Muscle layer of colon (tissue), 2 donors: ENCODE measurements around the gene ATRX.
"Not testable (repeated sequence)": the region's sequence is repeated elsewhere in the genome, so short reads cannot be mapped to it uniquely, and the experiment has no call there.

Source experiments
- H3K27ac ChIP-seq: one replicate; pipeline ENCODE4 v1.7.0; 2013; ENCODE audit warnings: low read depth, mild to moderate bottlenecking, low read length, moderate library complexity
- H3K27me3 ChIP-seq, 2 donors: one replicate each; pipeline ENCODE4 v1.7.0; 2013; ENCODE audit warnings: low read length in 2 of 2, mild to moderate bottlenecking in 2 of 2; ENCODE audit not compliant: insufficient read depth in 2 of 2, control insufficient read depth in 1 of 2
- H3K36me3 ChIP-seq: one replicate; pipeline ENCODE4 v1.7.0; 2013; ENCODE audit warnings: mild to moderate bottlenecking, low read length; ENCODE audit not compliant: insufficient read depth
- H3K4me1 ChIP-seq: one replicate; pipeline ENCODE4 v1.7.0; 2013; ENCODE audit warnings: mild to moderate bottlenecking, low read length; ENCODE audit not compliant: insufficient read depth
- H3K4me3 ChIP-seq, 2 donors: one replicate each; pipeline ENCODE4 v1.7.0; 2013; ENCODE audit warnings: low read length in 2 of 2, low read depth in 1 of 2, mild to moderate bottlenecking in 1 of 2, moderate library complexity in 1 of 2
- H3K9ac ChIP-seq: one replicate; pipeline ENCODE4 v1.7.0; 2013; ENCODE audit warnings: low read length
- H3K9me3 ChIP-seq: one replicate; pipeline ENCODE4 v1.7.0; 2013; ENCODE audit warnings: mild to moderate bottlenecking, low read length
- donor health status: abdominal sarcoma.
- donor health status: Adenocarcinoma of cecum.

ATRX gene

DNA sequence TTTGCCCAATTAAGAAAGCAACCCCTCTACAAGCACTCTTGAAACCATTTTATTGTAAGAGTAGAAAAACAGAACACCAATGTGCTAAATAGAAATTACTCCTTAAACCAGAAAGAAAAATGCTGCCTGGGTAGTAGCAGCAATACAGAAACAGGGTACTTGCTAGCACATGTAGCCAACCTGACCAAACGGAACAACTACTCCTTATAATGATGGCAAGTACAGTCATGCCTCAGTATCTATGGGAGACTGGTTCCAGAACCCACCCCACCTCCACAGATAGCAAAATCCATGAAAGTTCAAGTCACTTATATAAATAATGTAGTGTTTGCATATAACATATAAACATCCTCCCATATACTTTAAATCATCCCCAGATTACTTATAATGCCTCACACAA lies 168.8 kb downstream of the ATRX start:
- no peak overlapping the region for H3K4me3 ChIP-seq
- H3K27me3 ChIP-seq: no peaks in the 10 kb centered on the region
- no peaks in the 10 kb centered on the region for H3K9me3 ChIP-seq
- no peaks in the 10 kb centered on the region for H3K36me3 ChIP-seq
- no peak overlapping the region for H3K27ac ChIP-seq
- no peaks in the 10 kb centered on the region for H3K4me1 ChIP-seq
- H3K9ac ChIP-seq: no peak overlapping the region

GRCh38 chrX:77603635-77604336 lies 182.2 kb downstream of the ATRX start:
- no peaks in the 10 kb centered on the region for H3K4me1 ChIP-seq
- H3K27ac ChIP-seq: no peak overlapping the region
- H3K9me3 ChIP-seq: no peaks in the 10 kb centered on the region
- H3K9ac ChIP-seq: no peak overlapping the region
- no peaks in the 10 kb centered on the region for H3K27me3 ChIP-seq
- no peaks in the 10 kb centered on the region for H3K36me3 ChIP-seq
- H3K4me3 ChIP-seq: no peak overlapping the region

- Histone ChIP-seq H3K4me3 (no peak overlapping the region), H3K27ac (no peak overlapping the region), H3K9me3 (no peaks in the 10 kb centered on the region), H3K4me1 (no peaks in the 10 kb centered on the region), H3K9ac (no peak overlapping the region), H3K36me3 (no peaks in the 10 kb centered on the region), H3K27me3 (no peaks in the 10 kb centered on the region)
Measured at GRCh38 chrX:77597511-77597910, 188.5 kb downstream of the ATRX start.

- Histone ChIP-seq H3K27ac (no peak overlapping the region), H3K9ac (no peak overlapping the region), H3K27me3 (no peaks in the 10 kb centered on the region), H3K36me3 (no peaks in the 10 kb centered on the region), H3K4me1 (no peaks in the 10 kb centered on the region), H3K9me3 (no peaks in the 10 kb centered on the region), H3K4me3 (no peak overlapping the region)
Measured at GRCh38 chrX:77597090-77597489, 188.9 kb downstream of the ATRX start.

DNA sequence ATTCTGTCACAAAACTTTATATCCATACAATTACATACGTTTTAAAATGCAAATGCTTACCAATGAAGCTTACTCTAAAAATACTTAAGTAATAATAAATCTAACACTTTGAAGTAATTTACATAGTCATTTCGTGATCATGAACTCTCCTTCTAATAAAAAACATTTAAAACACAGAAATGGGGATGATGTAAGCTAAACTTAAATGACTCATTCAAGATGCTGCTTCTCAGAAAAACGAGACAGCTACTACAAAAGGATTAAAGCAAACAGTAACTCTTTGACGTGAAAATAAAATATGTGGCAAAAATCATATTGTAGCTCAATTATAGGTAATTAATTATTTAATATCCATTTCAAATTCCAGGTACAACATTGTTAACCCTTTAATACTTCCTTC lies 190.2 kb downstream of the ATRX start:
- no peaks in the 10 kb centered on the region for H3K27me3 ChIP-seq
- H3K9me3 ChIP-seq: no peaks in the 10 kb centered on the region
- no peak overlapping the region for H3K27ac ChIP-seq
- no peaks in the 10 kb centered on the region for H3K4me1 ChIP-seq
- H3K4me3 ChIP-seq: no peak overlapping the region
- no peaks in the 10 kb centered on the region for H3K36me3 ChIP-seq
- H3K9ac ChIP-seq: no peak overlapping the region

DNA sequence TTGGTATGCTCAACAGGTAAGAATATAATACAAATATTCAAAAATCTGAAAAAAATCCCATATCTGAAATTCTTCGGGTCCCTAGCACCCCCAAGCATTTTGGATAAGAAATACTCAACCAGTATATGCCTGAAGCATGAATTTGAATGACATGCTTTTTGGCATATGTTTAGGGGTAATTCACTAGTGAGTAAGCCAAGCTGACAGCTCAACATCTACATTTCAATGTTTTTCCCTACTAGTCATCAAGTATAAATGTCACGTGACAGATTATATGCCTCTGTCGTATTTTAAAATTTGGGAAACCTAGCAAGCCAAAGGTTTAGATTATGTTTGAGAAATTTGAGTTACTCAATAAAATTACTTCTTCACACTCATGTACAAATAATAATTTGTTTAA lies 213.7 kb downstream of the ATRX start:
- Histone ChIP-seq H3K27ac (no peak overlapping the region), H3K36me3 (no peaks in the 10 kb centered on the region), H3K4me3 (no peak overlapping the region), H3K4me1 (no peaks in the 10 kb centered on the region), H3K27me3 (no peaks in the 10 kb centered on the region), H3K9me3 (no peaks in the 10 kb centered on the region), H3K9ac (no peak overlapping the region)

DNA sequence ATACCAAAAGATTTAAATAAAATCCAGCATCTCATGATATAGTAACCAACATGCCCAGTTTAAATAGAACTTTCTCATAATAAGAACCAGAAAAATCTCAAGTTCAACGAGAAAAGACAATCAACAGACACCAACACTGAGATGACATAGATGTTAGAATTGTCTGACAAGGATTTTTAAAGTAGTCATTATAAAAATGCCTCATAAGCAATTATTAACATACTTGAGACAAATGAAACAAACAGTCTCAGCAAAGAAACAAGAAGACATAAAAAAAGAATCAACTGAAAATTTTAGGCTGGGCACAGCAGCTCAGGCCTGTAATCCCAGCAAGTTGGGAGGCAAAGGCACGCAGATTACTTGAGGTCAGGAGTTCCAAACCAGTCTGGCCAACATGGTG lies 220.7 kb downstream of the ATRX start:
- H3K9ac ChIP-seq: no peak overlapping the region
- H3K36me3 ChIP-seq: no peaks in the 10 kb centered on the region
- no peaks in the 10 kb centered on the region for H3K4me1 ChIP-seq
- no peaks in the 10 kb centered on the region for H3K27me3 ChIP-seq
- no peak overlapping the region for H3K27ac ChIP-seq
- H3K4me3 ChIP-seq: no peak overlapping the region
- no peaks in the 10 kb centered on the region for H3K9me3 ChIP-seq

DNA sequence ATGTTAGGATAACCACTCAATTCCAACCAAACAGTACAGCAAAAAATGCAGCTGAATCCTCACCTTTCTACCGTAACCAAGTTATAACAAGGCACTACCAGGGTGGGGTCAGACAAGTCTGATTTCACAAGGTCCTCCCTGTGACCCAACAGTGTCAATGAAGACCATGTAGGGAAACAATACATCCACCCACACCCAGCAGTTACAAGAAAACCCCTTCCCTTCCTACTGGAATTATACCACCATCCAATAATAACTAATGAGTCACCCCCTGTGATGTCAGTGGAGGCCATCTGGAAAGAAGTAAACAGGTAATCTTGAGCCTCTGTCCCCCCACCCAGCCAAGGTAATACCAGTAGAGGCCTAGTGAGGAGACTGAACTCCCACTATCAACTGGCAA lies 221.2 kb downstream of the ATRX start:
- Histone ChIP-seq H3K9ac (no peak overlapping the region), H3K9me3 (no peaks in the 10 kb centered on the region), H3K27me3 (no peaks in the 10 kb centered on the region), H3K4me3 (no peak overlapping the region), H3K4me1 (no peaks in the 10 kb centered on the region), H3K36me3 (no peaks in the 10 kb centered on the region), H3K27ac (no peak overlapping the region)

DNA sequence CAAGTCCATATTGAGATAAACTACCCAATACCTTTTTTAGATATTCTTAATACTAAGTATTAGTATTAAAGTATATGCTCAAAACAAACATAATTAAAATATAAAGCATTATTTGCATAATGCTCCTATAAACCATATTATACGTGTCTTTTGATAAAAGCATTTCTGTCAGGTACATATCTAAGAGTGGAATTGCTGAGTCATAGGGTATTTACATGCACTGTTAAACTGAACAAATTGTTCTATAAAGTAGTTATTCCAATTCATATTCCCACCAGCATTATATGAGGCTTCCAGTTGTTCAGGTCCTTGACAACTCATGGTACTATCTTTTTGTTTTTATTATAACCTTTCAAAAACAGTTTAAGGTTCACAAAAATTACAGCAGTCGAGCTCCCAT lies 224.6 kb downstream of the ATRX start:
- H3K4me1 ChIP-seq: no peaks in the 10 kb centered on the region
- H3K27ac ChIP-seq: no peak overlapping the region
- H3K4me3 ChIP-seq: no peak overlapping the region
- no peaks in the 10 kb centered on the region for H3K9me3 ChIP-seq
- no peaks in the 10 kb centered on the region for H3K27me3 ChIP-seq
- H3K36me3 ChIP-seq: no peaks in the 10 kb centered on the region
- H3K9ac ChIP-seq: no peak overlapping the region

DNA sequence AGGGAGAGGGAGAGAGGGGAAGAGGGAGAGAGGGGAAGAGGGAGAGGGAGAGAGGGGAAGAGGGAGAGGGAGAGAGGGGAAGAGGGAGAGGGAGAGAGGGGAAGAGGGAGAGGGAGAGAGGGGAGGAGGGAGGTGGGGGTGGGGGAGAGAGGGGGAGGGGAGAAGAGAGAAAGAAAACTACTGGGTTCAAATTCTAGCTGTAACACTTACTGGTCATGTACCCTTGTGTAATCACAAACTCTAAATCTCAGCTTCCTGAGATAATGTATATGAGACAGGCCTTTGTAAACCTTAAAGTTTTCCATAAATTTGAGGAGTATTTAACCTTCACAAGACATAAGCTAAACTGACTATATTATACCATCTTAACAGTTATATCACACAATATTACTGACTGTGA lies 229.7 kb downstream of the ATRX start:
- Histone ChIP-seq H3K27me3 (no peaks in the 10 kb centered on the region), H3K36me3 (no peaks in the 10 kb centered on the region), H3K4me1 (no peaks in the 10 kb centered on the region), H3K4me3 (no peak overlapping the region), H3K27ac (no peak overlapping the region), H3K9me3 (no peaks in the 10 kb centered on the region), H3K9ac (no peak overlapping the region)

- Histone ChIP-seq H3K4me1 (peaks cover 3% of the 10 kb centered on the region), H3K9ac (no peak overlapping the region), H3K27ac (no peak overlapping the region), H3K9me3 (no peaks in the 10 kb centered on the region), H3K4me3 (no peak overlapping the region), H3K27me3 (no peaks in the 10 kb centered on the region), H3K36me3 (no peaks in the 10 kb centered on the region)
Measured at GRCh38 chrX:77548751-77549150, 237.3 kb downstream of the ATRX start.

DNA sequence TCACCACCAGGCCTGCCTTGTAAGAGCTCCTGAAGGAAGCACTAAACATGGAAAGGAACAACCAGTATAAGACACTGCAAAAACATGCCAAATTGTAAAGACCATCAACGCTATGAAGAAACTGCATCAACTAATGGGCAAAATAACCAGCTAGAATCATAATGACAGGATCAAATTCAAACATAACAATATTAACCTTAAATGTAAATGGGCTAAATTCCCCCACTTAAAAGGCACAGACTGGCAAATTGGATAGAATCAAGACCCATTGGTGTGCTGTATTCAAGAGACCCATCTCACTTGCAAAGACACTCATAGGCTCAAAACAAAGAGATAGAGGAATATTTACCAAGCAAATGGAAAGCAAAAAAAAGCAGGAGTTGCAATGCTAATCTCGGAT lies 246.2 kb downstream of the ATRX start:
- not testable (repeated sequence) for H3K27me3 ChIP-seq, H3K9me3 ChIP-seq, H3K36me3 ChIP-seq

More for the DNA sequence above, 246.2 kb downstream of the ATRX start:
- not testable (repeated sequence) for H3K4me3 ChIP-seq, H3K4me1 ChIP-seq, H3K9ac ChIP-seq, H3K27ac ChIP-seq
